Esophagus muscularis mucosa (tissue), 4 donors: ENCODE measurements around the gene DCN. TPM values are rescaled to one million over a fixed set of nuclear protein-coding genes. Genes with fewer than 3 reads are reported as not detected.

Experiments used
- DNase-seq: peaks from one replicate; pipeline ENCODE4 v3.0.0-alpha.2; 2017; ENCODE audit errors: extremely low spot score
- H3K27ac ChIP-seq, 4 donors: fragments of 200-600 bp; sonication (generic); replicated peaks in 1 of 4; 1 replicate in 3 of 4; 2 replicates in 1 of 4; pipeline ENCODE4 v1.5.1; 2016 to 2019; ENCODE audit warnings: mild to moderate bottlenecking in 1 of 4
- H3K27me3 ChIP-seq, 4 donors: fragments of 200-600 bp; sonication (generic); one replicate each; pipeline versions ENCODE4 v1.5.1 to v1.6.0; 2016 to 2019
- H3K36me3 ChIP-seq, 4 donors: fragments of 200-600 bp; sonication (generic); one replicate each; pipeline ENCODE4 v1.5.1; 2016 to 2019
- H3K4me1 ChIP-seq, 4 donors: fragments of 200-600 bp; sonication (generic); one replicate each; pipeline ENCODE4 v1.5.1; 2016 to 2019
- H3K4me3 ChIP-seq, 4 donors: fragments of 200-600 bp; sonication (generic); 1 replicate in 2 of 4; 2 replicates in 2 of 4; pipeline ENCODE4 v1.5.1; 2016 to 2019; ENCODE audit warnings: mild to moderate bottlenecking in 4 of 4, moderate library complexity in 1 of 4
- H3K9me3 ChIP-seq, 4 donors: fragments of 200-600 bp; sonication (generic); 1 replicate in 3 of 4; 2 replicates in 1 of 4; pipeline ENCODE4 v1.5.1; 2016 to 2019
- EP300 ChIP-seq: sonication (generic); formaldehyde crosslinking; IDR thresholded peaks from one replicate; pipeline ENCODE4 v1.6.1; 2017; ENCODE audit warnings: antibody characterized with exemption
- POLR2A ChIP-seq: fragments of 450-650 bp; IDR thresholded peaks from one replicate; pipeline ENCODE4 v1.6.1; 2017; ENCODE audit warnings: antibody characterized with exemption, moderate library complexity, mild to moderate bottlenecking, low read depth
- POLR2AphosphoS5 ChIP-seq, 2 donors: sonication (generic); formaldehyde crosslinking; IDR thresholded peaks; one replicate each; pipeline ENCODE4 v1.6.1; 2017; ENCODE audit warnings: antibody characterized with exemption in 2 of 2
- WGBS: methylation state at CpG from one replicate; pipeline ENCODE4 v1.1.5; 2018; 5-methylcytosine and 5-hydroxymethylcytosine counted together
- intact Hi-C: fragments of 100-400 bp; cut with DNase I; formaldehyde crosslinking; loops from one replicate; pipeline ENCODE4 v1.15.1; 2023
- total RNA-seq, 4 donors: library from RNA; depleted of rRNA; stranded (reverse); fragments of >200 nt; gene quantifications; one replicate each; pipeline versions ENCODE4 v1.1.0 to v1.2.1, GENCODE V29; 2016
- TF ChIP-seq, protein P1 (sequence below), 3 experiments: fragments of 200-600 bp in 2 of 3; fragments of 450-650 bp in 1 of 3; sonication (generic) in 2 of 3; IDR thresholded peaks; one replicate each; pipeline ENCODE4 v1.5.1; 2017 to 2019; ENCODE audit warnings: antibody characterized with exemption in 3 of 3, mild to moderate bottlenecking in 2 of 3, moderate library complexity in 1 of 3

Gene DCN
- total RNA-seq, 4 donors from 2014 or later, result 1,186 to 2,089 (median 1,762) TPM

GRCh38 chr12:91189516-91189915 is 6.9 kb upstream of the DCN start:
- peak overlapping the region in 2 of 4 donors; percentile 3 to 30 for H3K27ac ChIP-seq
- H3K4me1 ChIP-seq, result peaks cover 0 to 22% (median 12%) of the 10 kb centered on the region in 4 donors
- 63% methylated on average over 3 of the region's 3 CpGs for WGBS
- intact Hi-C loops, result loop anchor here (10.0 kb wide), 1 partner anchor 165 kb away; no protein-coding TSS in a partner anchor
- no peak overlapping the region for H3K4me3 ChIP-seq
- H3K9me3 ChIP-seq, result no peaks in the 10 kb centered on the region
- no peak for DNase-seq
- TF ChIP-seq POLR2AphosphoS5 (IDR thresholded peaks at IDR 0.05), result peak in 1 of 2 donors; percentile 21
- no peak for TF ChIP-seq POLR2A
- H3K36me3 ChIP-seq, result no peaks in the 10 kb centered on the region
- no peaks in the 10 kb centered on the region for H3K27me3 ChIP-seq

DNA sequence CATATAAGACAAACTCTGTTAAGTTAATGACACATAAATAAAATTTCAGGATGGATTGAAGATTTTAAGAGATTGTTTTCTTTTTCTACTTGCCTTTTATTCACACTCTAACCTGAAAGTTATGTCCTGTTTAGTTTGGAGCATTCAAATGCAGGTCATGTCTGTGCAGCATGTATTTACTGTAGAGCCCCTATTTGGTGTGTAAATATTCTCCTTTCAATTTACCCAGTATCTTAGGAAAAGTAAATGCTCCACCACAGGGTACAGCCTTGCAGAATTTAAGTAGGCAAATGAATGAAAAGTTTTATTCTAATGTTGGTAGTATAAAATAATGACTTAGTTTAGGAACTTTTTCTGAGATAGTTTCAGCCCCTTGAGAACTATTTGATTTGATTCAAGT is 6.2 kb upstream of the DCN start:
- intact Hi-C loops, result loop anchor here (10.0 kb wide), 1 partner anchor 166 kb away; no protein-coding TSS in a partner anchor
- Histone ChIP-seq H3K9me3 (no peaks in the 10 kb centered on the region), H3K36me3 (no peaks in the 10 kb centered on the region), H3K27me3 (no peaks in the 10 kb centered on the region), H3K4me3 (no peak overlapping the region), H3K27ac (peak overlapping the region in 1 of 4 donors; percentile 3), H3K4me1 (peaks cover 0 to 26% (median 12%) of the 10 kb centered on the region in 4 donors)
- TF ChIP-seq POLR2A, result no peak
- TF ChIP-seq POLR2AphosphoS5 (IDR thresholded peaks at IDR 0.05), result no peak
- no peak for TF ChIP-seq EP300
- TF ChIP-seq, protein P1, sequence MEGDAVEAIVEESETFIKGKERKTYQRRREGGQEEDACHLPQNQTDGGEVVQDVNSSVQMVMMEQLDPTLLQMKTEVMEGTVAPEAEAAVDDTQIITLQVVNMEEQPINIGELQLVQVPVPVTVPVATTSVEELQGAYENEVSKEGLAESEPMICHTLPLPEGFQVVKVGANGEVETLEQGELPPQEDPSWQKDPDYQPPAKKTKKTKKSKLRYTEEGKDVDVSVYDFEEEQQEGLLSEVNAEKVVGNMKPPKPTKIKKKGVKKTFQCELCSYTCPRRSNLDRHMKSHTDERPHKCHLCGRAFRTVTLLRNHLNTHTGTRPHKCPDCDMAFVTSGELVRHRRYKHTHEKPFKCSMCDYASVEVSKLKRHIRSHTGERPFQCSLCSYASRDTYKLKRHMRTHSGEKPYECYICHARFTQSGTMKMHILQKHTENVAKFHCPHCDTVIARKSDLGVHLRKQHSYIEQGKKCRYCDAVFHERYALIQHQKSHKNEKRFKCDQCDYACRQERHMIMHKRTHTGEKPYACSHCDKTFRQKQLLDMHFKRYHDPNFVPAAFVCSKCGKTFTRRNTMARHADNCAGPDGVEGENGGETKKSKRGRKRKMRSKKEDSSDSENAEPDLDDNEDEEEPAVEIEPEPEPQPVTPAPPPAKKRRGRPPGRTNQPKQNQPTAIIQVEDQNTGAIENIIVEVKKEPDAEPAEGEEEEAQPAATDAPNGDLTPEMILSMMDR (IDR thresholded peaks at IDR 0.05), result no peak
- DNase-seq, result no peak

DNA sequence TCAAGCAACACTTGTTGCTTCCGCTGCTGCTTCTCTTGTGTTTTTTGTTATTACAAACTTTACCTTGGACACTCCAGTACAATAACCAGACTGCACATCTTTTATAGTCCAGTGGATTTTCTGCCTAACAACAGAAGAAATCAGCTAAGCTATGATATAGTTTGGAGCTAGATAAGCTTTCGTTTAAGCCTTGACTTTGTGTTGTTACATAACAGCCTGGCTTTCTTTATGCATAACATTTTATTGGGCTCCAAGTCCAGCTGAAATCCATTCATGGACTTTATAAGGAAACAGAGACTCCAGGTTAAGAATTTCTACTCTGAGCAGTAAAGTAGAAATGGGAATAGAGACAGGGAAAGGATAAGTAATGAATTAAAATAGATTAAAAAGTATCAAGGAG is 3.5 kb upstream of the DCN start:
- DNase-seq, result no peak
- no peaks in the 10 kb centered on the region for H3K36me3 ChIP-seq
- TF ChIP-seq, protein P1 (IDR thresholded peaks at IDR 0.05), result no peak
- no peak for TF ChIP-seq POLR2AphosphoS5 (IDR thresholded peaks at IDR 0.05)
- TF ChIP-seq POLR2A, result no peak
- no peak for TF ChIP-seq EP300
- no peaks in the 10 kb centered on the region for H3K27me3 ChIP-seq
- H3K9me3 ChIP-seq, result no peaks in the 10 kb centered on the region
- WGBS, result 41% methylated on average over 2 of the region's 2 CpGs
- no peak overlapping the region for H3K4me3 ChIP-seq
- peak overlapping the region in 2 of 4 donors; percentile 8 to 28 for H3K27ac ChIP-seq
- intact Hi-C loops, result loop anchor here (10.0 kb wide), 1 partner anchor 169 kb away; no protein-coding TSS in a partner anchor
- H3K4me1 ChIP-seq, result peaks cover 0 to 34% (median 17%) of the 10 kb centered on the region in 4 donors

GRCh38 chr12:91185421-91185820 is 2.8 kb upstream of the DCN start:
- no peak for TF ChIP-seq POLR2A
- no peak for TF ChIP-seq POLR2AphosphoS5 (IDR thresholded peaks at IDR 0.05)
- TF ChIP-seq EP300, result no peak
- TF ChIP-seq, protein P1 (IDR thresholded peaks at IDR 0.05), result no peak
- Histone ChIP-seq H3K36me3 (no peaks in the 10 kb centered on the region), H3K27ac (peak overlapping the region in 3 of 4 donors; percentile 8 to 32 (median 28)), H3K27me3 (no peaks in the 10 kb centered on the region), H3K4me1 (peaks cover 0 to 42% (median 21%) of the 10 kb centered on the region in 4 donors), H3K9me3 (no peaks in the 10 kb centered on the region), H3K4me3 (no peak overlapping the region)
- DNase-seq, result no peak
- WGBS, result 57% methylated on average over 1 of the region's 1 CpG
- intact Hi-C loops, result loop anchor here (10.0 kb wide), 1 partner anchor 169 kb away; no protein-coding TSS in a partner anchor

- Histone ChIP-seq H3K4me1 (peaks cover 0 to 40% (median 15%) of the 10 kb centered on the region in 4 donors), H3K36me3 (no peaks in the 10 kb centered on the region), H3K9me3 (no peaks in the 10 kb centered on the region), H3K27me3 (no peaks in the 10 kb centered on the region), H3K27ac (peak overlapping the region; percentile 61 to 71 (median 68)), H3K4me3 (peak overlapping the region in 1 of 4 donors; percentile 4)
- TF ChIP-seq, protein P1 (IDR thresholded peaks at IDR 0.05), result no peak
- no peak for TF ChIP-seq POLR2A
- TF ChIP-seq POLR2AphosphoS5 (IDR thresholded peaks at IDR 0.05), result no peak
- TF ChIP-seq EP300, result no peak
- intact Hi-C loops, result loop anchor here (10.0 kb wide), 1 partner anchor 171 kb away; no protein-coding TSS in a partner anchor
- 62% methylated on average over 2 of the region's 2 CpGs for WGBS
- DNase-seq, result no peak
Observed at GRCh38 chr12:91183551-91183950, 934 bp upstream of the DCN start.
